ENCODE measurements around the gene FES.
A peak's percentile ranks its signal among the peaks of the same experiment; 100 is the strongest.

GRCh38 chr15:90872486-90873184 is 11.7 kb upstream of the FES start:
- TF ChIP-seq CTCF (IDR thresholded peaks at IDR 0.05) (no peak), CHD2 (IDR thresholded peaks at IDR 0.05; ENCODE audit: low read length, partially characterized antibody) (no peak), TAF1 (IDR thresholded peaks at IDR 0.05; ENCODE audit: borderline replicate concordance, low read depth, low read length) (0 out of 2 replicates have a peak, but pooled peaks have one; percentile 25), MEF2A (IDR thresholded peaks at IDR 0.05; ENCODE audit: borderline replicate concordance, low read depth) (no peak), EP300 (IDR thresholded peaks at IDR 0.05; ENCODE audit: borderline replicate concordance in 1 of 2, low read depth in 1 of 2, low read length in 1 of 2) (no peak)
